Measurements from ENCODE around the gene PTPRJ.
"Not testable (repeated sequence)": the region's sequence is repeated elsewhere in the genome, so short reads cannot be mapped to it uniquely, and the experiment has no call there.

Gene PTPRJ

GRCh38 chr11:47943721-47944586 is 36.4 kb upstream of the PTPRJ start:
- DNase-seq (ENCODE audit: low read depth), result no peak
- H3K4me3 ChIP-seq (ENCODE audit: low read length), result no peak overlapping the region
- no peak for TF ChIP-seq CTCF (conservative IDR thresholded peaks at IDR 0.05; ENCODE audit: low read length)

- H3K4me3 ChIP-seq (ENCODE audit: low read length), result no peak overlapping the region
- DNase-seq (ENCODE audit: low read depth), result no peak
- TF ChIP-seq CTCF (conservative IDR thresholded peaks at IDR 0.05; ENCODE audit: low read length), result no peak
Measured at GRCh38 chr11:47944632-47945031, 35.7 kb upstream of the PTPRJ start.

- H3K4me3 ChIP-seq (ENCODE audit: low read length), result no peak overlapping the region
- DNase-seq (ENCODE audit: low read depth), result peak; percentile 96
- no peak for TF ChIP-seq CTCF (conservative IDR thresholded peaks at IDR 0.05; ENCODE audit: low read length)
Measured at GRCh38 chr11:47946682-47947559, 33.4 kb upstream of the PTPRJ start.

GRCh38 chr11:47948137-47948536 is 32.2 kb upstream of the PTPRJ start:
- no peak overlapping the region for H3K4me3 ChIP-seq (ENCODE audit: low read length)
- DNase-seq (ENCODE audit: low read depth), result no peak
- TF ChIP-seq CTCF (conservative IDR thresholded peaks at IDR 0.05; ENCODE audit: low read length), result no peak

- not testable (repeated sequence) for H3K4me3 ChIP-seq (ENCODE audit: low read length)
Measured at GRCh38 chr11:47949001-47949675, 31.2 kb upstream of the PTPRJ start.

GRCh38 chr11:47950396-47950795 is 30.0 kb upstream of the PTPRJ start:
- no peak overlapping the region for H3K4me3 ChIP-seq (ENCODE audit: low read length)
- TF ChIP-seq CTCF (conservative IDR thresholded peaks at IDR 0.05; ENCODE audit: low read length), result no peak
- DNase-seq (ENCODE audit: low read depth), result no peak

More at GRCh38 chr11:47949001-47949675, 31.2 kb upstream of the PTPRJ start:
- DNase-seq (ENCODE audit: low read depth), result not testable (repeated sequence)

GRCh38 chr11:47951504-47951903 is 28.9 kb upstream of the PTPRJ start:
- DNase-seq (ENCODE audit: low read depth); H3K4me3 ChIP-seq (ENCODE audit: low read length): not testable (repeated sequence)

All from AG10803 (cell line).